Activated CD8-positive, alpha-beta memory T cell treated with anti-CD3 and anti-CD28 coated beads, Interleukin-2, amount 10 ng/mL, durations not matched to agents 7 days and 5 days (primary cell): ENCODE measurements around the gene IL26. TPM values are rescaled to one million over a fixed set of nuclear protein-coding genes. Genes with fewer than 3 reads are reported as not detected.
"Not testable (repeated sequence)": the region's sequence is repeated elsewhere in the genome, so short reads cannot be mapped to it uniquely, and the experiment has no call there.

Experiments
- ATAC-seq: fragments of 150-1000 bp; cut with Tn5 transposase; one replicate; pipeline ENCODE4 v1.10.0; 2021; ENCODE audit warnings: moderate library complexity
- CTCF ChIA-PET: fragments of 350-600 bp; sonication (Branson Sonifier 250); formaldehyde crosslinking; loops from one replicate; lab custom pipeline; 2021; ENCODE audit warnings: antibody characterized with exemption; lab: Charles Lee
- DNase-seq: peaks from one replicate; pipeline ENCODE4 v3.0.0-alpha.2; 2020
- H3K27ac Mint-ChIP-seq: one replicate; pipeline ENCODE4 v1.8.0; 2021; ENCODE audit warnings: mild to moderate bottlenecking, mixed read lengths
- H3K27me3 Mint-ChIP-seq: one replicate; pipeline ENCODE4 v1.8.0; 2021; ENCODE audit warnings: mixed read lengths
- H3K36me3 Mint-ChIP-seq: one replicate; pipeline ENCODE4 v1.8.0; 2021; ENCODE audit warnings: mild to moderate bottlenecking, mixed read lengths
- H3K4me1 Mint-ChIP-seq: one replicate; pipeline ENCODE4 v1.8.0; 2021; ENCODE audit warnings: mixed read lengths
- H3K4me3 Mint-ChIP-seq: one replicate; pipeline ENCODE4 v1.8.0; 2021; ENCODE audit warnings: mild to moderate bottlenecking, moderate library complexity, mixed read lengths
- H3K9me3 Mint-ChIP-seq: one replicate; pipeline ENCODE4 v1.8.0; 2022; ENCODE audit warnings: low read depth, mixed read lengths
- total RNA-seq, 2 experiments: library from RNA; stranded (reverse); gene quantifications; one replicate each; pipeline ENCODE4 v1.2.3, GENCODE V29; 2021

The IL26 gene
- total RNA-seq, 2 experiments from 2014 or later = 0.35 TPM; not detected in 1

DNA sequence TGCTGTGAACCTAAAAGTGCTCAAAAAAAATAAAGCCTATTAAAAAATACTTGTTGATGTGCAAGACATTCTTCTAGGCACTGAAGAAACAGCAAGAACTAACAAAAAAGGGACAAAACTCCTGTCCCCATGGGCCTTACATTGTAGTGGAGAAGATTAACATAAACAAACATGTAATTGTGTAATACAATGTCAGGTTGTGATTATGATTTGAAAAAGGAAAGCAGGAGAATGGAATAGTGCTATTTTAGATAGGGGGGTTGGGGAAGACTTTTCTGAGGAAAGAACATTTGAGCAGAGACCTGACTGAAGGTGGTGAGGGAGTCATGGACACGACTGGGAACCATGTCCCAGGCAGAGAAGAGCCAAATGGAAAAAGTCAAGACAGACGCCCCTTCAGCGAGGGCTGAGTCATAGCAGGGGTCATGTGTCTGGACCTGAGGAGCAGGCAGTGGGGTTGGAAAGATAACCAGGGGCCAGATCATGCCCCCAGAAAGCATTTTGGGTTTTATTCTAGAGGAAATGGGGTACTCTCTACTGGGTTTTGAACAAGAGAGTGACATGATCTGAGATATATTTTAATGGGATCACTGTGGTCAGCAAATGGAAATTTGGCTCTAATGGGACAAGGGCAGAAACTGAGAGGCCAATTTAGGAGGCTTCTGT lies 46.7 kb downstream of the IL26 start:
- H3K4me3 Mint-ChIP-seq = no peak overlapping the region
- CTCF ChIA-PET = interaction anchor here (1.4 to 3.2 kb wide), 2 partner anchors 19 to 139 kb away, joined by 4 to 14 read pairs; no protein-coding TSS in a partner anchor
- no peak overlapping the region for H3K27ac Mint-ChIP-seq
- ATAC-seq = no peak
- H3K4me1 Mint-ChIP-seq = peaks cover 75% of the 10 kb centered on the region
- no peaks in the 10 kb centered on the region for H3K9me3 Mint-ChIP-seq
- DNase-seq = no peak
- H3K36me3 Mint-ChIP-seq = peaks cover 7% of the 10 kb centered on the region
- H3K27me3 Mint-ChIP-seq = no peaks in the 10 kb centered on the region

- Mint-ChIP-seq H3K36me3 (peaks cover 7% of the 10 kb centered on the region), H3K4me1 (peaks cover 76% of the 10 kb centered on the region), H3K4me3 (no peak overlapping the region), H3K9me3 (no peaks in the 10 kb centered on the region), H3K27ac (no peak overlapping the region), H3K27me3 (no peaks in the 10 kb centered on the region)
- DNase-seq (no peak), ATAC-seq (no peak)
- CTCF ChIA-PET = interaction anchor here (1.0 to 3.2 kb wide), 3 partner anchors 20 to 139 kb away, joined by 3 to 7 read pairs (median 4); no protein-coding TSS in a partner anchor
These were observed 47.4 kb downstream of the IL26 start for GRCh38 chr12:68178184-68178583.

DNA sequence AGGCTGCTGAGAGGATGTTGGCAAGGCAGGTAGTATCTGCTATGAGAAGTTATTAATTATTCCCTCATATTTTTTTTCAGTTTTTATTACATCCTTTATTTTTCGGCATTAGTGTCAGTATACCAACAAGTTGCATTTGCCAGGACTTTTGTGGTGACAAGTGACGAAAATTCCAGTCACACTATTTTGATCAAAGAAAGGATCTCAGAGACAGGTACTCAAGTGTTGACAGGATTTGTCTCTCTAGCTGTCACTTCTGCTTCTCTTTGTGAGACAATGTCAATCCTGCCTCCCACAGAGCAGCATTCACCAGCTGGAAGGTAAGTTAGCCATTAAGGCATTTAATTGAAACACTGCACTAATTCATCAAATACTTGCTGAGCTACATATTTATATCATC lies 48.0 kb downstream of the IL26 start:
- Mint-ChIP-seq H3K9me3 (no peaks in the 10 kb centered on the region), H3K4me1 (peaks cover 76% of the 10 kb centered on the region), H3K4me3 (no peak overlapping the region), H3K36me3 (peaks cover 7% of the 10 kb centered on the region), H3K27me3 (no peaks in the 10 kb centered on the region), H3K27ac (peak overlapping the region; percentile 44)
- CTCF ChIA-PET = interaction anchor here (1.0 to 3.2 kb wide), 5 partner anchors 20 to 138 kb away, joined by 3 to 7 read pairs (median 7); no protein-coding TSS in a partner anchor
- DNase-seq (no peak), ATAC-seq (no peak)

DNA sequence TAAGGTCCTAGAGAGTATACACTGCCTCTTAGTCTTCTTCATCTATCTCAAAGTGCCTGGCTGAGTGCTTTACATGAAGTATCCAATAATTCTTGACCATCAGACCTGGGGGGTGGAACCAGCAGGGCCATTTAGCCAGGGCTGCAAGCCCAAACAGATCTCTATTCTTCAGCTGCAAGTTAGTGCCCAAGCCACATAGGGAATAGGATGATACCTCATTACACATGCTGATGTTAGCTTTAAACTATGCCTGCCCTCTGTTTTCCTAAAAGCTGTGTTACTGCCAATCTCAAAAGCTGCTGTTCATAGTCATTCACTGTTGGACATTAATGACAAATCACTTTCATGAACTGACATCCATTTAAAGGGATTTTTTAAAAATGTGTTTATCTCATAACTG lies 49.4 kb downstream of the IL26 start:
- Mint-ChIP-seq H3K27me3 (no peaks in the 10 kb centered on the region), H3K27ac (peak overlapping the region; percentile 86), H3K4me1 (peaks cover 69% of the 10 kb centered on the region), H3K36me3 (peaks cover 7% of the 10 kb centered on the region), H3K4me3 (no peak overlapping the region), H3K9me3 (no peaks in the 10 kb centered on the region)
- no peak for DNase-seq
- CTCF ChIA-PET = interaction anchor here (0.7 to 3.2 kb wide), 6 partner anchors 10 to 137 kb away, joined by 3 to 7 read pairs (median 6); no protein-coding TSS in a partner anchor
- no peak for ATAC-seq

DNA sequence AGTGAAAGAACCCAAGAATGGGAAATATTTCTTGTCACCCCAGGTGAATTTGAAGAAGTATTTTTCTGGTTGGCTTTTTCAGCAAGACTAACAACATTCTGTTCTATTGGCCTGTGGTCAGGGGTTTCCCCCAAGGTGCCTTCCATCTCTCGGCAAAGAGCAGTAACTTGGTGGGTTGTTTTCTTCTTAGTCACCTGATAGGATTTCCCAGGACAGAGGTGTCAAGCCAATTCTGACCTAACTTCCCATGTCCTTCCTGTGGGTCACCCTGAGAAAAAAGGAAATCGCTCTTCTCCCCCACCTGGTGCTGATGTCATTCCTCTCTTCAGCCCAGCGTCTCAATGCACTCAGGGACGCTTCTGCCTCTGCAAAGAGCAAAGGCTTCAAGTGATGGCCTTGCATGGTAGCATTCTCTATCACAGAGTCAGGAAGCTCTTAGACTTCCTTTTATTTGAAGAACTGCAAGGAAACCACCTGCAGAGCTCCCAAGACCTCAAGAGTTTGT lies 50.0 kb downstream of the IL26 start:
- CTCF ChIA-PET = interaction anchor here (0.7 to 3.2 kb wide), 6 partner anchors 10 to 136 kb away, joined by 3 to 7 read pairs (median 6); no protein-coding TSS in a partner anchor
- Mint-ChIP-seq H3K4me3 (peak overlapping the region; percentile 66), H3K36me3 (peaks cover 5% of the 10 kb centered on the region), H3K9me3 (no peaks in the 10 kb centered on the region), H3K4me1 (peaks cover 63% of the 10 kb centered on the region), H3K27me3 (no peaks in the 10 kb centered on the region), H3K27ac (peak overlapping the region; percentile 86)
- DNase-seq (peak; percentile 87), ATAC-seq (peak; percentile 85)

DNA sequence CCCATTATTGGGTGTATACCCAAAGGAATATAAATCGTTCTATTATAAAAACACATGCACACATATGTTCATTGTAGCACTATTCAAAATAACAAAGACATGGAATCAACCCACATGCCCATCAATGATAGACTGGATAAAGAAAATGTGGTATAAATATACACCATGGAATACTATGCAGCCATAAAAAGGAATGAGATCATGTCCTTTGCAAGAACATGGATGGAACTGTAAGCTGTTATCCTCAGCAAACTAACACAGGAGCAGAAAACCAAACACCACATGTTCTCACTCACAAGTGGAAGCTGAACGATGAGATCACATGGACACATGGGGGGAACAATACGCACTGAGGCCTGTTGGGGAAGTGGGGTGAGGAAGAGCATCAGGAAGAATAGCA lies 50.8 kb downstream of the IL26 start:
- H3K27ac Mint-ChIP-seq, H3K4me3 Mint-ChIP-seq, H3K9me3 Mint-ChIP-seq, H3K36me3 Mint-ChIP-seq, ATAC-seq, H3K27me3 Mint-ChIP-seq, DNase-seq: not testable (repeated sequence)
- peaks cover 56% of the 10 kb centered on the region for H3K4me1 Mint-ChIP-seq
- CTCF ChIA-PET = interaction anchor here (1.9 kb wide), 1 partner anchor 135 kb away, joined by 5 read pairs; no protein-coding TSS in a partner anchor

DNA sequence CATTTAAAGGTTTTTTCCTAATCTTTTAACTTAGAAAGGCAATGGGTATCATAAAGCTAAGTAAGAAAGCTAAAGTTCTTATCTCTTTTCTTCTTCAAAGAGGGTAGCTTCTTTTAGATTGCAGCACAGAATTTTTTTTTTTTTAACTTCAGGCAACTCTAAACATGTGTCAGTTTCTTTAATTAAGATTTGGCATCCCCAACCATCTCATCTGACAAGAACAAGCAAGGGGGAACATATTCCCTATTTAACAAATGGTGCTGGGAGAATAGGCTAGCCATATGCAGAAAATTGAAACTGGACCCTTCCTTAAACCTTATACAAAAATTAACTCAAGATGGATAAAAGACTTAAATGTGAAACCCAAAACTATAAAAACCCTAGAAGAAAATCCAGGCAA lies 51.8 kb downstream of the IL26 start:
- no peaks in the 10 kb centered on the region for H3K27me3 Mint-ChIP-seq
- H3K4me3 Mint-ChIP-seq = no peak overlapping the region
- no peaks in the 10 kb centered on the region for H3K9me3 Mint-ChIP-seq
- H3K36me3 Mint-ChIP-seq = peaks cover 3% of the 10 kb centered on the region
- H3K4me1 Mint-ChIP-seq = peaks cover 52% of the 10 kb centered on the region
- ATAC-seq = no peak
- CTCF ChIA-PET = interaction anchor here (1.4 to 1.9 kb wide), 2 partner anchors 134 to 231 kb away, joined by 3 to 5 read pairs; no protein-coding TSS in a partner anchor
- no peak for DNase-seq
- no peak overlapping the region for H3K27ac Mint-ChIP-seq

DNA sequence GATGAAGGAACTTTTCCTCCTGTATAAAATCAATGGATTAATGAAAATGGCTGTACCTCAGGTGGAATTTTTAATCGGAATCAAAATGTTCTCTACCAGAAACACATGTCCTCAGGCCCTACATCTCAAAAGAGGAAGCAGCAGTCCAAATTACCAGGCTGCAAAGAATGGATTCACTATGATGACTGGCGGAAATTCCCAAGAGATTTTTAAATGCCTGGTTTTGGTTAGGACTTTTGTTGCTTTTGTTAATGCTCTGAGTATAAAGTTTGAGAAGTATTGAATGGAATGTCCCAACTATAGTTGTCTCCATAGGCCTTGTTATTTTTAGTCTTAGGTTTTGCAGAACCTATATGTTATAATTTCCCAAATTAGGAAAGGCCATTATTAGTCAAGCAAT lies 54.9 kb downstream of the IL26 start:
- peaks cover 3% of the 10 kb centered on the region for H3K36me3 Mint-ChIP-seq
- ATAC-seq (no peak), DNase-seq (no peak)
- H3K4me3 Mint-ChIP-seq = no peak overlapping the region
- no peaks in the 10 kb centered on the region for H3K27me3 Mint-ChIP-seq
- H3K27ac Mint-ChIP-seq = no peak overlapping the region
- H3K4me1 Mint-ChIP-seq = peaks cover 22% of the 10 kb centered on the region
- CTCF ChIA-PET = interaction anchor here (1.0 kb wide), 1 partner anchor 10 kb away, joined by 4 read pairs; no protein-coding TSS in a partner anchor
- no peaks in the 10 kb centered on the region for H3K9me3 Mint-ChIP-seq

DNA sequence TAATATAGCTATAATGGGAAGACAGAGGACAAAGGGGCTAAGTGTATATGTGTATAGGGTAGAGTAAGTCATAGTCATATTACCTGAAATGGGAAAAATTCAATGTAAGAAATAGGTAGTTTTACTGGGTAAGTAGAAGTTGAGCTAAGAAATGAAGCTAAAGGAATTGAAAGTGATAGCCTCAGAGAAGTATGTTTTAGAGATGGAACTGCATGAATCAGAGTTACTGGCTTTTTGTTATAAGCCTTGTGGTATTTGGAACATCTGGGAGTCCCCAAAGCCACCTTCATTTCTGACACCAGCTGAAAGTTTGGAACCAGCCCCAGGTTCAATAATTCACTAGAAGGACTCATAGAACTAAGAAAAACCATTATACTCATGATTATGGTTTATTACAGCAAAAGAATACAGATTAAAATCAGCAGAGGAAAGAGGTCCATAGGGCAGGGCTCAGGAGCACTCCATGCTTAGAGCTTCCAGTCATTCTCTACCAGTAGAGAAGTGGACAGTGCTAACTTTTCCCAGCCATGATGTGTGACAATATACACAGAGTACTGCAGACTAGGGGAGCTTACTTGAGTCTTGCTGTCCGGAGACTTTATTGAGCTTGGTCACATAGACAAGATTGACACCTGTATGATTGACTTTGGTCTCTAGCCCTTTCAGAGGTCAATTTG lies 56.3 kb downstream of the IL26 start:
- ATAC-seq = no peak

GRCh38 chr12:68166317-68166831 lies 59.2 kb downstream of the IL26 start:
- no peak for DNase-seq
- CTCF ChIA-PET = interaction anchor here (0.8 to 2.0 kb wide), 2 partner anchors 8 to 10 kb away, joined by 3 to 4 read pairs; no protein-coding TSS in a partner anchor
- no peak overlapping the region for H3K4me3 Mint-ChIP-seq
- H3K27ac Mint-ChIP-seq = no peak overlapping the region
- peaks cover 1% of the 10 kb centered on the region for H3K36me3 Mint-ChIP-seq
- ATAC-seq = no peak
- H3K4me1 Mint-ChIP-seq = peaks cover 29% of the 10 kb centered on the region
- H3K9me3 Mint-ChIP-seq = no peaks in the 10 kb centered on the region
- no peaks in the 10 kb centered on the region for H3K27me3 Mint-ChIP-seq

More for the DNA sequence above, 56.3 kb downstream of the IL26 start:
- peaks cover 2% of the 10 kb centered on the region for H3K36me3 Mint-ChIP-seq
- no peak for DNase-seq
- H3K27me3 Mint-ChIP-seq = no peaks in the 10 kb centered on the region
- H3K27ac Mint-ChIP-seq = no peak overlapping the region
- peaks cover 11% of the 10 kb centered on the region for H3K4me1 Mint-ChIP-seq
- CTCF ChIA-PET = interaction anchor here (1.0 to 1.6 kb wide), 5 partner anchors 11 to 147 kb away, joined by 3 to 7 read pairs (median 4); no protein-coding TSS in a partner anchor
- no peak overlapping the region for H3K4me3 Mint-ChIP-seq
- H3K9me3 Mint-ChIP-seq = no peaks in the 10 kb centered on the region

DNA sequence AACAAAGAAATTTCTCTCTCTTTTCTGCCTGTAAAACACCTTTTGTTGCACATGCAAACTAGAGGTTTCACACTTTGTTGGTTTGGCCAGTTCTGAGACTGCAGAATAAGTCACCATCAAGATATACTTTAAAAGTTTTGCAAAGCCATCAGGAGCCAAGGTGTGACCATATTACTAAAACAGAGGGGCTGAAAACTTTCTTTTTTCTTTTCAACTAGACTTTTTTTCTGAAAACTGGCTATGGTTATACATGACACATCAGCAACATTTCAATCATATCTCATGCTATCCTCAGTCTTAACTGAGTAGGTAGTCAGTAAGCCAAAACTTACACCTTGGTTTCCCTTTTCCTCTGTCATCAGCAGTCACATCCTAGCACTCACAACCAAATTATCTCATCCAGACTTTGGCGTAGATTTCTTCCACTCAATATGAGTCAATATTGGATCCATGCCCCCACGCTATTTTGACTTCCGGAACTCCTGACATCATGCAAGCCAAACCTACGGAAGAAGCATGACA lies 62.0 kb downstream of the IL26 start:
- H3K9me3 Mint-ChIP-seq = no peaks in the 10 kb centered on the region
- no peaks in the 10 kb centered on the region for H3K27me3 Mint-ChIP-seq
- peak overlapping the region; percentile 12 for H3K4me3 Mint-ChIP-seq
- peak overlapping the region; percentile 77 for H3K27ac Mint-ChIP-seq
- CTCF ChIA-PET = no interaction called here
- DNase-seq (no peak), ATAC-seq (peak; percentile 56)
- peaks cover 41% of the 10 kb centered on the region for H3K4me1 Mint-ChIP-seq
- H3K36me3 Mint-ChIP-seq = peaks cover 3% of the 10 kb centered on the region

GRCh38 chr12:68162374-68162773 lies 63.2 kb downstream of the IL26 start:
- ATAC-seq = no peak
- Mint-ChIP-seq H3K4me1 (peaks cover 51% of the 10 kb centered on the region), H3K36me3 (peaks cover 14% of the 10 kb centered on the region), H3K27me3 (no peaks in the 10 kb centered on the region), H3K9me3 (no peaks in the 10 kb centered on the region), H3K4me3 (no peak overlapping the region), H3K27ac (no peak overlapping the region)
- DNase-seq = no peak
- CTCF ChIA-PET = interaction anchor here (0.9 to 1.4 kb wide), 3 partner anchors 10 to 42 kb away, joined by 3 to 5 read pairs (median 3); no protein-coding TSS in a partner anchor
